K562 (cell line): Measurements from ENCODE around the gene LAX1. TPM values are rescaled to one million over a fixed set of nuclear protein-coding genes. Genes with fewer than 3 reads are reported as not detected.

Experiments
- BMI1 ChIP-seq: fragments of 150-350 bp; IDR thresholded peaks from 2 replicates; pipeline ENCODE4 v1.6.1; 2014; ENCODE audit warnings: low read length
- CHD2 ChIP-seq: IDR thresholded peaks from 2 replicates; pipeline ENCODE4 v1.6.1; 2011; ENCODE audit warnings: low read depth, low read length
- EHMT2 ChIP-seq: fragments of 450-650 bp; IDR thresholded peaks from 2 replicates; pipeline ENCODE4 v1.6.1; 2018; ENCODE audit warnings: antibody characterized with exemption
- EZH2 ChIP-seq: IDR thresholded peaks from 2 replicates; pipeline ENCODE4 v1.6.1; 2012; ENCODE audit warnings: low read depth, mild to moderate bottlenecking, inconsistent platforms, low read length, borderline replicate concordance
- HNRNPLL ChIP-seq: fragments of 200-400 bp; formaldehyde crosslinking; IDR thresholded peaks from 2 replicates; pipeline ENCODE4 v1.6.1; 2017; ENCODE audit warnings: low read length, low read depth, mild to moderate bottlenecking; ENCODE audit not compliant: poor library complexity, severe bottlenecking
- KAT7 ChIP-seq: sonication (generic); formaldehyde crosslinking; IDR thresholded peaks from 2 replicates; pipeline ENCODE4 v1.8.0; 2022; ENCODE audit warnings: missing genetic modification reagents, mild to moderate bottlenecking, borderline replicate concordance
- MAZ ChIP-seq, 2 experiments: fragments of 450-650 bp in 1 of 2; sonication (generic) in 1 of 2; formaldehyde crosslinking; IDR thresholded peaks in 1 of 2; conservative IDR thresholded peaks in 1 of 2; 2 replicates each; pipeline versions ENCODE4 v1.4.0 to v1.5.0; 2020; ENCODE audit warnings: mild to moderate bottlenecking in 1 of 2, missing genetic modification reagents in 1 of 2
- NFXL1 ChIP-seq: fragments of 450-650 bp; formaldehyde crosslinking; IDR thresholded peaks from 2 replicates; pipeline ENCODE4 v1.4.0; 2021; ENCODE audit warnings: mild to moderate bottlenecking
- NUFIP1 ChIP-seq: fragments of 450-650 bp; IDR thresholded peaks from 2 replicates; pipeline ENCODE4 v1.6.1; 2018; ENCODE audit not compliant: partially characterized antibody
- POLR2AphosphoS2 ChIP-seq: IDR thresholded peaks from 2 replicates; pipeline ENCODE4 v1.6.1; 2012; ENCODE audit warnings: low read length, improper control_type of control experiment
- PRDM10 ChIP-seq: fragments of 450-650 bp; IDR thresholded peaks from 2 replicates; pipeline ENCODE4 v1.6.1; 2018; ENCODE audit not compliant: partially characterized antibody
- RBM22 ChIP-seq: fragments of 200-400 bp; formaldehyde crosslinking; IDR thresholded peaks from 2 replicates; pipeline ENCODE4 v1.6.1; 2018; ENCODE audit warnings: low read length, low read depth; ENCODE audit not compliant: poor library complexity, severe bottlenecking
- STAT6 ChIP-seq: sonication (generic); formaldehyde crosslinking; IDR thresholded peaks from 2 replicates; pipeline ENCODE4 v1.8.1; 2023; ENCODE audit warnings: mild to moderate bottlenecking, missing genetic modification reagents
- TAF7 ChIP-seq: fragments of 450-650 bp; IDR thresholded peaks from 2 replicates; pipeline ENCODE4 v1.6.1; 2016; ENCODE audit warnings: missing genetic modification characterization, missing compliant biosample characterization
- ZBED1 ChIP-seq: IDR thresholded peaks from 2 replicates; pipeline ENCODE4 v1.6.1; 2014
- ZBTB33 ChIP-seq: sonication (generic); formaldehyde crosslinking; IDR thresholded peaks from 2 replicates; pipeline ENCODE4 v1.8.1; 2023; ENCODE audit warnings: mild to moderate bottlenecking, missing genetic modification reagents
- ZNF347 ChIP-seq: fragments of 450-650 bp; formaldehyde crosslinking; IDR thresholded peaks from 2 replicates; pipeline ENCODE4 v1.4.0; 2020; ENCODE audit warnings: low read depth, mild to moderate bottlenecking, moderate library complexity
- polyA plus RNA-seq, 8 experiments: library from polyadenylated mRNA; depleted of rRNA in 4 of 8; stranded (reverse) in 5 of 8; unstranded in 3 of 8; fragments of >200 nt; fragmentation: Nextera tagmentation in 2 of 8; fragmentation: Illumina TruSeq in 1 of 8; extraction: Ambion mirVana in 2 of 8; extraction: Trizol in 1 of 8; gene quantifications; 2 replicates each; pipeline versions ENCODE4 v1.2.1 to v1.2.3, GENCODE V29; 2011 to 2014; ENCODE audit warnings: inconsistent platforms in 1 of 8, missing spikeins in 1 of 8
- total RNA-seq, 7 experiments: library from RNA; depleted of rRNA in 6 of 7; stranded (reverse); fragments of >200 nt in 6 of 7; fragmentation: Illumina TruSeq in 2 of 7; extraction: Trizol in 2 of 7; gene quantifications; 2 replicates each; pipeline versions ENCODE4 v1.2.1 to v1.2.3, GENCODE V29; 2011 to 2021; ENCODE audit warnings: low replicate concordance in 1 of 7
- TF ChIP-seq, protein P1 (sequence below): sonication (generic); formaldehyde crosslinking; IDR thresholded peaks from 2 replicates; pipeline ENCODE4 v1.8.0; 2022; ENCODE audit warnings: mild to moderate bottlenecking, missing genetic modification reagents

The LAX1 gene
- total and polyA plus RNA-seq, 9 of the 15 experiments (the other 6 are each of a cell fraction or from before 2014, with no cell fraction given): not detected

DNA sequence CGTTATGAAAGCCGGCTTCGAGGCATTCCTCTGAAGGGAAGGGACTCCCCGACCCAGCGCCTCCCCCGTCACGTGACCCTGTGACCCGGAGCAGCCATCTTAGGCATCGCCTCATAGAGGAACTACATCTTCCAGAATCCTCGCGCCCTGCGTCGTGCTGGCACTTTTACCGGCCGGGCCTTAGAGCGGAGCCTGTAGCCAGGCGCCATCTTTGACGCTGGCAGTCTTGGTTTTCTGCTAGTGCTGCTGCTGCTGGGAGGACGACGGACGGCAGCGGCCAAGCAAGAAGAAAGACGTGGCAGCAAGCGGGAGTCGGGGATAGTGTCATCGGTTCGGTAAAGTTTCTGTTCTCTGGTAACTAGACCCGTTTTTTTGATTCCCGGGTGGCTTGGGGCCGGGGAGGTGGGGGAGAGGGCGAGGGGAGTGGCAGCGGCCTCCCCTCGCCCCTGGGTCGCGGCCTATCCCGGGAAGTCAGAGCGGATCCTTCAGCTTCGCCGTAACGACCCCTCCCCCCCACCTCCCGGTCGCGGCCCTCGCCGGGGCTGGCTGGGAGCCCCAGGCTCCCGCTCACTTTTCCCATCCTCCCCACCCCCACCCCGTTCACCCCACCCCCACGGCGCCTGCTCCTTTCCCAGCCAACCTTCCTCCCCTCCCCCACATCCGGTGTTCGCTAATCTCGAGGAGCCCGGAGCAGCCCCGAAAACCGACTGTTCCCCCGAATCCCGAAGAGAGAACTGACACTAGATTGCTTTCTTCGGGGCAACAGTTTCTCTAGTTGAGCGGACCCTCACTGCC, 30.7 kb downstream of the LAX1 start, which contains the start of the genes ZBED6 and ZC3H11A (continued):
- 0 out of 2 replicates have a peak, but pooled peaks have one; percentile 80 for TF ChIP-seq STAT6 (CRISPR knock-in tag)
- no peak for TF ChIP-seq BMI1
- TF ChIP-seq EZH2: no peak
- TF ChIP-seq POLR2AphosphoS2: no peak
- no peak for TF ChIP-seq RBM22
- no peak for TF ChIP-seq ZNF347 (CRISPR knock-in tag)
- no peak for TF ChIP-seq EHMT2
- TF ChIP-seq MAZ (CRISPR knock-in tag; conservative IDR thresholded peaks at IDR 0.05 in 1 of 2, IDR thresholded peaks at IDR 0.05 in 1 of 2): peak; percentile 71 to 77
- TF ChIP-seq, protein P1, sequence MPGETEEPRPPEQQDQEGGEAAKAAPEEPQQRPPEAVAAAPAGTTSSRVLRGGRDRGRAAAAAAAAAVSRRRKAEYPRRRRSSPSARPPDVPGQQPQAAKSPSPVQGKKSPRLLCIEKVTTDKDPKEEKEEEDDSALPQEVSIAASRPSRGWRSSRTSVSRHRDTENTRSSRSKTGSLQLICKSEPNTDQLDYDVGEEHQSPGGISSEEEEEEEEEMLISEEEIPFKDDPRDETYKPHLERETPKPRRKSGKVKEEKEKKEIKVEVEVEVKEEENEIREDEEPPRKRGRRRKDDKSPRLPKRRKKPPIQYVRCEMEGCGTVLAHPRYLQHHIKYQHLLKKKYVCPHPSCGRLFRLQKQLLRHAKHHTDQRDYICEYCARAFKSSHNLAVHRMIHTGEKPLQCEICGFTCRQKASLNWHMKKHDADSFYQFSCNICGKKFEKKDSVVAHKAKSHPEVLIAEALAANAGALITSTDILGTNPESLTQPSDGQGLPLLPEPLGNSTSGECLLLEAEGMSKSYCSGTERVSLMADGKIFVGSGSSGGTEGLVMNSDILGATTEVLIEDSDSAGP (CRISPR knock-in tag): no peak
- TF ChIP-seq CHD2: peak; percentile 81
- no peak for TF ChIP-seq NFXL1
- 0 out of 2 replicates have a peak, but pooled peaks have one; percentile 33 for TF ChIP-seq ZBED1
- no peak for TF ChIP-seq PRDM10
- no peak for TF ChIP-seq ZBTB33 (CRISPR knock-in tag)
- TF ChIP-seq NUFIP1: no peak
- TF ChIP-seq KAT7 (CRISPR knock-in tag): peak; percentile 19; the same call in 1 of the 2 replicates
- TF ChIP-seq HNRNPLL: peak; percentile 12
- peak; percentile 88 for TF ChIP-seq TAF7 (tag)
